ENCODE data around the gene LUZP1. TPM values are rescaled to one million over a fixed set of nuclear protein-coding genes. Genes with fewer than 3 reads are reported as not detected.

Gene LUZP1
- total RNA-seq, 1 donor from 2014 or later = 10.8 TPM

GRCh38 chr1:23215291-23215690 is 46.6 kb upstream of the LUZP1 start:
- no peak overlapping the region for H3K4me3 Mint-ChIP-seq
- H3K27me3 Mint-ChIP-seq = peaks cover 66% of the 10 kb centered on the region
- no peak for TF ChIP-seq CTCF (IDR thresholded peaks at IDR 0.05)
- H3K9me3 Mint-ChIP-seq = no peaks in the 10 kb centered on the region
- H3K27ac Mint-ChIP-seq = no peak overlapping the region
- ATAC-seq (ENCODE audit: low read depth) (no peak), DNase-seq (no peak)
- H3K36me3 Mint-ChIP-seq (ENCODE audit: low read depth) = no peaks in the 10 kb centered on the region
- POLR2A ChIA-PET = no interaction called here
- peaks cover 6% of the 10 kb centered on the region for H3K4me1 Mint-ChIP-seq
- CTCF ChIA-PET = interaction anchor here (0.6 kb wide), 1 partner anchor 30 kb away, joined by 4 read pairs; no protein-coding TSS in a partner anchor
- intact Hi-C loops (cut with micrococcal nuclease) = loop anchor here (10.0 kb wide), 1 partner anchor 450 kb away; no protein-coding TSS in a partner anchor

GRCh38 chr1:23214640-23215039 is 46.0 kb upstream of the LUZP1 start:
- no peak for DNase-seq
- intact Hi-C loops (cut with micrococcal nuclease) = loop anchor here (10.0 kb wide), 1 partner anchor 450 kb away; no protein-coding TSS in a partner anchor
- Mint-ChIP-seq H3K27me3 (peaks cover 62% of the 10 kb centered on the region), H3K4me3 (no peak overlapping the region), H3K27ac (no peak overlapping the region), H3K36me3 (ENCODE audit: low read depth) (no peaks in the 10 kb centered on the region), H3K9me3 (no peaks in the 10 kb centered on the region), H3K4me1 (peaks cover 6% of the 10 kb centered on the region)
- ATAC-seq (ENCODE audit: low read depth) = no peak
- no peak for TF ChIP-seq CTCF (IDR thresholded peaks at IDR 0.05)
- ChIA-PET POLR2A (no interaction called here), CTCF (no interaction called here)

GRCh38 chr1:23211955-23212354 is 43.3 kb upstream of the LUZP1 start:
- Mint-ChIP-seq H3K27me3 (peaks cover 47% of the 10 kb centered on the region), H3K36me3 (ENCODE audit: low read depth) (no peaks in the 10 kb centered on the region), H3K4me3 (no peak overlapping the region), H3K27ac (no peak overlapping the region), H3K4me1 (peaks cover 3% of the 10 kb centered on the region), H3K9me3 (no peaks in the 10 kb centered on the region)
- intact Hi-C loops (cut with micrococcal nuclease) = loop anchor here (10.0 kb wide), 1 partner anchor 453 kb away; no protein-coding TSS in a partner anchor
- ChIA-PET POLR2A (no interaction called here), CTCF (no interaction called here)
- ATAC-seq (ENCODE audit: low read depth) (no peak), DNase-seq (no peak)
- TF ChIP-seq CTCF (IDR thresholded peaks at IDR 0.05) = no peak

GRCh38 chr1:23210963-23211362 is 42.3 kb upstream of the LUZP1 start:
- DNase-seq (no peak), ATAC-seq (ENCODE audit: low read depth) (no peak)
- TF ChIP-seq CTCF (IDR thresholded peaks at IDR 0.05) = no peak
- intact Hi-C loops (cut with micrococcal nuclease) = loop anchor here (10.0 kb wide), 1 partner anchor 454 kb away; no protein-coding TSS in a partner anchor
- peaks cover 45% of the 10 kb centered on the region for H3K27me3 Mint-ChIP-seq
- ChIA-PET CTCF (no interaction called here), POLR2A (no interaction called here)
- H3K27ac Mint-ChIP-seq = no peak overlapping the region
- no peak overlapping the region for H3K4me3 Mint-ChIP-seq
- no peaks in the 10 kb centered on the region for H3K9me3 Mint-ChIP-seq
- no peaks in the 10 kb centered on the region for H3K36me3 Mint-ChIP-seq (ENCODE audit: low read depth)
- H3K4me1 Mint-ChIP-seq = no peaks in the 10 kb centered on the region

- DNase-seq (no peak), ATAC-seq (ENCODE audit: low read depth) (no peak)
- no peaks in the 10 kb centered on the region for H3K36me3 Mint-ChIP-seq (ENCODE audit: low read depth)
- intact Hi-C loops (cut with micrococcal nuclease) = loop anchor here (10.0 kb wide), 1 partner anchor 454 kb away; no protein-coding TSS in a partner anchor
- H3K27me3 Mint-ChIP-seq = peaks cover 44% of the 10 kb centered on the region
- H3K4me1 Mint-ChIP-seq = no peaks in the 10 kb centered on the region
- no peak overlapping the region for H3K27ac Mint-ChIP-seq
- POLR2A ChIA-PET = no interaction called here
- TF ChIP-seq CTCF (IDR thresholded peaks at IDR 0.05) = no peak
- no peaks in the 10 kb centered on the region for H3K9me3 Mint-ChIP-seq
- CTCF ChIA-PET = no interaction called here
- no peak overlapping the region for H3K4me3 Mint-ChIP-seq
Observed at GRCh38 chr1:23210351-23210785, 41.7 kb upstream of the LUZP1 start.
